ENCODE results near the gene TSR3.

TSR3 gene

DNA sequence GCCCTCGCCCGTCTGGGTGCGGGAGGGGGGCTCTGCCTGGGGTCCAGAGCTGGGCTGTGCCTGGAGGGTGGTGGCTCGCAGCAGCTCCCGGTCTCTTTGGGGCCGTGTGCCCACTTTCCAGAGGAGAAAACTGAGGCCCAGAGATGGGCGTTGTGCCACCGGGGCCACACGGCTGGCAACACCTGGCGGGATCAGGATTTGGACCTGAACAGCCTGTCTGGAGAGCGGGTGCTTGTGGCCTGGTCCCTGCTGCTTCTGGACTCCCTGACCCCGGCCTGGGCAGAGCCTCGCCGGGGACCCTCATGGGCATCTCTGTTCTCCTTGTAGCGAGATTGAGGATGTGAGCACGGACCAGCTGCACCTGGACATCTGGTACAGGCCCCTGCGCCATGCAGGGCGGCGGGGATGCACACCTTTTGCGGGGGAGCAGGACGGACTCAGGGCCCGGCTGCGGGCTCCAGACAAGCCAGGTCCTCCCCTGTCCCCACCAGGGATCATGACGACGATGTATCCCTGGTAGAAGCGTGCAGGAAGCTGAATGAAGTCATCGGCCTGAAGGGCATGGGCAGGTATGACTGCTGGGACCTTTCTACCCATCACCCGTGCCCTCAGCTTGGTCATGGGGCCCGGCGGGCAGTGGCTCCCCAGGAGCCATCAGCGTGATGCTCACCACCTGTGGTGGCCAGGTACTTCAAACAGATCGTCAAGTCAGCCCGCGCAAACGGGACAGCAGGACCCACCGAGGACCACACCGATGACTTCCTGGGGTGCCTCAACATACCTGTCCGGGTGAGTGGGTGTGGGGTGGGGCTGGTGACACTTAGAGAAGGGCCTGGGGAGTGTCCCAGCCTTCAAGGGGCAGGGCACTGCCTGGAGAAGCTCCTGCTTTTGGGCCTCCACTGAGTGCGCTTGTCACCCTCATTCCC is 9.9 kb downstream of the TSR3 start:
- Histone ChIP-seq H3K23ac (ENCODE audit: low read length in 2 of 2) (no peak overlapping the region), H3K27ac (ENCODE audit: low read length, poor library complexity, severe bottlenecking) (no peak overlapping the region), H2BK5ac (ENCODE audit: low read depth, low read length, poor library complexity, severe bottlenecking) (no peak overlapping the region), H4K8ac (ENCODE audit: low read length) (no peak overlapping the region), H3K4ac (ENCODE audit: low read depth in 1 of 2, low read length in 2 of 2) (no peak overlapping the region), H3K4me2 (ENCODE audit: low read length, poor library complexity, severe bottlenecking) (no peak overlapping the region), H2BK15ac (ENCODE audit: low read depth, poor library complexity, severe bottlenecking) (no peak overlapping the region), H2BK120ac (ENCODE audit: low read depth, low read length) (no peak overlapping the region), H2AFZ (ENCODE audit: low read depth, low read length) (no peak overlapping the region), H3K36me3 (ENCODE audit: control insufficient read depth in 1 of 2, insufficient read depth in 2 of 2, low read depth in 1 of 2, low read length in 2 of 2) (no peaks in the 10 kb centered on the region), H3K9ac (ENCODE audit: low read length) (no peak overlapping the region), H3K9me3 (ENCODE audit: control insufficient read depth, low read length) (no peaks in the 10 kb centered on the region), H3K27me3 (ENCODE audit: control insufficient read depth in 1 of 2, insufficient read depth in 1 of 2, low read length in 2 of 2) (peaks cover 22 to 58% of the 10 kb centered on the region in 2 experiments), H3K14ac (ENCODE audit: low read length in 2 of 2) (no peak overlapping the region), H3K18ac (ENCODE audit: low read depth in 1 of 2, low read length in 2 of 2) (no peak overlapping the region), H3K4me3 (ENCODE audit: insufficient read depth in 1 of 2, low read depth in 1 of 2, low read length in 2 of 2) (no peak overlapping the region), H4K91ac (ENCODE audit: low read length) (no peak overlapping the region), H2BK12ac (ENCODE audit: low read length in 2 of 2) (no peak overlapping the region), H2AK5ac (ENCODE audit: low read length, severe bottlenecking) (no peak overlapping the region), H3K79me1 (replicated peaks; ENCODE audit: low read length, poor library complexity, severe bottlenecking) (no peaks in the 10 kb centered on the region), H3K4me1 (ENCODE audit: control insufficient read depth, insufficient read depth, low read depth, low read length) (peaks cover 21% of the 10 kb centered on the region)
- WGBS = 92% methylated on average over 39 of the region's 39 CpGs
- DNase-seq = no peak

DNA sequence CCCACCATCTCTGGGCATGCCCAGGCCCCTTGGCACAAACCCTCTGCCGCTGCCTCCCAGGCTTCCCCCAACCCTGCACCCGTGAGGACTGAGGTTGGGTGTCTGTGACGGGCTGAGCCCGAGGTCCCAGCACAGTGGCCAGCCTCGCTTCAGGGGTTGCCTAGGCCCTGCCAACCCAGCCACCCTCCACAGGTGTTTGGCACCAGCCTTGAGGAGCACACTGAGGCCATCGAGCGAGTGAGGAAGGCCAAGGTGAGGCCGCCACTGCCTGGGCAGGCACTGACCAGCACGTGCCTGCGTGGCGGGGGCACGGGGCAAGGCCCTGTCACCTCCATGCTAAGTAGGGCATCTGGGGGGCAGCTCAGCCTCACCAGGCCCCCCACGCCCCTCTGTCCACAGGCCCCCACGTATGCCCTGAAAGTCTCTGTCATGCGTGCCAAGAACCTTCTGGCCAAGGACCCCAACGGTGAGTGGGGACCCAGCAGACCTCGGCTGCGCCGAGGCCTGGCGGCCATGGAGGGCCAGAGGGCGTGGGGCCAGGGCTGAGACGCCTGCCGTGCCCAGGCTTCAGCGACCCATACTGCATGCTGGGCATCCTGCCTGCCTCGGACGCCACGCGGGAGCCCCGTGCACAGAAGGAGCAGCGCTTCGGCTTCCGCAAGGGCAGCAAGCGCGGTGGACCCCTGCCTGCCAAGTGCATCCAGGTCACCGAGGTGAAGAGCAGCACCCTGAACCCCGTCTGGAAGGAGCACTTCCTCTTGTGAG is 10.8 kb downstream of the TSR3 start:
- Histone ChIP-seq H3K27me3 (ENCODE audit: control insufficient read depth in 1 of 2, insufficient read depth in 1 of 2, low read length in 2 of 2) (peaks cover 30 to 67% of the 10 kb centered on the region in 2 experiments), H3K36me3 (ENCODE audit: control insufficient read depth in 1 of 2, insufficient read depth in 2 of 2, low read depth in 1 of 2, low read length in 2 of 2) (no peaks in the 10 kb centered on the region), H2AFZ (ENCODE audit: low read depth, low read length) (no peak overlapping the region), H3K79me1 (replicated peaks; ENCODE audit: low read length, poor library complexity, severe bottlenecking) (no peaks in the 10 kb centered on the region), H2BK120ac (ENCODE audit: low read depth, low read length) (no peak overlapping the region), H3K4me3 (ENCODE audit: insufficient read depth in 1 of 2, low read depth in 1 of 2, low read length in 2 of 2) (peak overlapping the region in 1 of 2 experiments; percentile 14), H2AK5ac (ENCODE audit: low read length, severe bottlenecking) (no peak overlapping the region), H3K23ac (ENCODE audit: low read length in 2 of 2) (no peak overlapping the region), H3K9ac (ENCODE audit: low read length) (no peak overlapping the region), H3K18ac (ENCODE audit: low read depth in 1 of 2, low read length in 2 of 2) (no peak overlapping the region), H3K4me1 (ENCODE audit: control insufficient read depth, insufficient read depth, low read depth, low read length) (peaks cover 18% of the 10 kb centered on the region), H4K8ac (ENCODE audit: low read length) (no peak overlapping the region), H2BK15ac (ENCODE audit: low read depth, poor library complexity, severe bottlenecking) (no peak overlapping the region), H3K27ac (ENCODE audit: low read length, poor library complexity, severe bottlenecking) (no peak overlapping the region), H3K4me2 (ENCODE audit: low read length, poor library complexity, severe bottlenecking) (no peak overlapping the region), H3K9me3 (ENCODE audit: control insufficient read depth, low read length) (no peaks in the 10 kb centered on the region), H2BK12ac (ENCODE audit: low read length in 2 of 2) (no peak overlapping the region), H4K91ac (ENCODE audit: low read length) (peak overlapping the region; percentile 16), H2BK5ac (ENCODE audit: low read depth, low read length, poor library complexity, severe bottlenecking) (no peak overlapping the region), H3K14ac (ENCODE audit: low read length in 2 of 2) (no peak overlapping the region), H3K4ac (ENCODE audit: low read depth in 1 of 2, low read length in 2 of 2) (no peak overlapping the region)
- DNase-seq = no peak
- 92% methylated on average over 36 of the region's 36 CpGs for WGBS

- Histone ChIP-seq H4K91ac (ENCODE audit: low read length) (no peak overlapping the region), H3K4ac (ENCODE audit: low read depth in 1 of 2, low read length in 2 of 2) (no peak overlapping the region), H3K14ac (ENCODE audit: low read length in 2 of 2) (no peak overlapping the region), H3K4me1 (ENCODE audit: control insufficient read depth, insufficient read depth, low read depth, low read length) (peaks cover 18% of the 10 kb centered on the region), H4K8ac (ENCODE audit: low read length) (no peak overlapping the region), H3K23ac (ENCODE audit: low read length in 2 of 2) (no peak overlapping the region), H3K79me1 (replicated peaks; ENCODE audit: low read length, poor library complexity, severe bottlenecking) (no peaks in the 10 kb centered on the region), H3K27me3 (ENCODE audit: control insufficient read depth in 1 of 2, insufficient read depth in 1 of 2, low read length in 2 of 2) (peaks cover 49 to 76% of the 10 kb centered on the region in 2 experiments), H2BK15ac (ENCODE audit: low read depth, poor library complexity, severe bottlenecking) (no peak overlapping the region), H2BK5ac (ENCODE audit: low read depth, low read length, poor library complexity, severe bottlenecking) (no peak overlapping the region), H3K4me2 (ENCODE audit: low read length, poor library complexity, severe bottlenecking) (no peak overlapping the region), H3K4me3 (ENCODE audit: insufficient read depth in 1 of 2, low read depth in 1 of 2, low read length in 2 of 2) (no peak overlapping the region), H3K9me3 (ENCODE audit: control insufficient read depth, low read length) (no peaks in the 10 kb centered on the region), H3K36me3 (ENCODE audit: control insufficient read depth in 1 of 2, insufficient read depth in 2 of 2, low read depth in 1 of 2, low read length in 2 of 2) (no peaks in the 10 kb centered on the region), H2BK120ac (ENCODE audit: low read depth, low read length) (no peak overlapping the region), H3K18ac (ENCODE audit: low read depth in 1 of 2, low read length in 2 of 2) (no peak overlapping the region), H2AK5ac (ENCODE audit: low read length, severe bottlenecking) (no peak overlapping the region), H2BK12ac (ENCODE audit: low read length in 2 of 2) (no peak overlapping the region), H2AFZ (ENCODE audit: low read depth, low read length) (no peak overlapping the region), H3K9ac (ENCODE audit: low read length) (no peak overlapping the region), H3K27ac (ENCODE audit: low read length, poor library complexity, severe bottlenecking) (no peak overlapping the region)
- no peak for DNase-seq
- 84% methylated on average over 28 of the region's 31 CpGs for WGBS
Observed at GRCh38 chr16:1338855-1339675, 12.6 kb downstream of the TSR3 start.
